Measurements from ENCODE around the gene GLRX5. TPM values are rescaled to one million over a fixed set of nuclear protein-coding genes. Genes with fewer than 3 reads are reported as not detected.
A peak's percentile ranks its signal among the peaks of the same experiment; 100 is the strongest.

GLRX5 gene
- total and polyA plus RNA-seq, 2 experiments from 2014 or later: 91.4 to 130 TPM

DNA sequence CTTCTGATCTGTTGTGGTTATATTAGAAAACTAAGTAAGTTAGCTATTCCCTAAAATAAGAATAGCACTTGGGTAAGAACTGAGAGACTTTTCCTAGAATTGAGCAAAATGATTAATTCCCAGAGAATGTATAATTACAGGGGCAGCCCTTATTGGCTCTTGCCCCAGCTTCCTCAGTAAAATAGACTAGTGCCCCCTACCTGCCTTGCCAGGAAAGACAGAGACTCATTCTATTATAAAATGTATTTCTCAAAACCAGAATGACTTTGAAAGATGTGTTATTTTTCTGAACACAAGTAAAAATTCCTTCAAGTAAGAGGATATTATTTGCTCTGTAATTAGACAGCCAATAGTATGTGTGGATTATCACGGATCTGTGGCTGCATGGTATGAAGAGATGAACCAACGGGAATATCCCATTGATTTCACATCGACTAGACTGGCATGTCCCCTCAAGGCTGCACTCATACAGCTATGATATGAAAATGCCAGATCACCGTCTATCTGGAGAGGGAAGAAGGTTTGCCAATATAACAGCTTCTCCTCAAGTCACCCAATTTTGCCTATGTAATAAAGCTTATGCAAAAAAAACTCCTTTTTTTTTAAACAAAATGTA lies 7.4 kb upstream of the GLRX5 start:
- H3K27me3 ChIP-seq (ENCODE audit: insufficient read depth): no peaks in the 10 kb centered on the region
- H4K20me1 ChIP-seq (replicated peaks; ENCODE audit: insufficient read depth): peaks cover 35% of the 10 kb centered on the region
- H3K4me3 ChIP-seq: no peak overlapping the region
- no peak overlapping the region for H3K4me2 ChIP-seq
- H3K27me3 Mint-ChIP-seq (ENCODE audit: insufficient read depth, low read depth, poor library complexity): peaks cover 9% of the 10 kb centered on the region
- H3K36me3 ChIP-seq (ENCODE audit: insufficient read depth): 0 out of 2 replicates have a peak, but pooled peaks cover 10% of the 10 kb centered on the region
- H3K79me2 ChIP-seq (replicated peaks; ENCODE audit: insufficient read depth): peaks cover 36% of the 10 kb centered on the region
- peaks cover 22% of the 10 kb centered on the region for H3K36me3 Mint-ChIP-seq (ENCODE audit: low read depth)
- no peak overlapping the region for H3K27ac Mint-ChIP-seq
- no peak overlapping the region for H3K27ac ChIP-seq (ENCODE audit: low read depth)
- TF ChIP-seq, protein P1, sequence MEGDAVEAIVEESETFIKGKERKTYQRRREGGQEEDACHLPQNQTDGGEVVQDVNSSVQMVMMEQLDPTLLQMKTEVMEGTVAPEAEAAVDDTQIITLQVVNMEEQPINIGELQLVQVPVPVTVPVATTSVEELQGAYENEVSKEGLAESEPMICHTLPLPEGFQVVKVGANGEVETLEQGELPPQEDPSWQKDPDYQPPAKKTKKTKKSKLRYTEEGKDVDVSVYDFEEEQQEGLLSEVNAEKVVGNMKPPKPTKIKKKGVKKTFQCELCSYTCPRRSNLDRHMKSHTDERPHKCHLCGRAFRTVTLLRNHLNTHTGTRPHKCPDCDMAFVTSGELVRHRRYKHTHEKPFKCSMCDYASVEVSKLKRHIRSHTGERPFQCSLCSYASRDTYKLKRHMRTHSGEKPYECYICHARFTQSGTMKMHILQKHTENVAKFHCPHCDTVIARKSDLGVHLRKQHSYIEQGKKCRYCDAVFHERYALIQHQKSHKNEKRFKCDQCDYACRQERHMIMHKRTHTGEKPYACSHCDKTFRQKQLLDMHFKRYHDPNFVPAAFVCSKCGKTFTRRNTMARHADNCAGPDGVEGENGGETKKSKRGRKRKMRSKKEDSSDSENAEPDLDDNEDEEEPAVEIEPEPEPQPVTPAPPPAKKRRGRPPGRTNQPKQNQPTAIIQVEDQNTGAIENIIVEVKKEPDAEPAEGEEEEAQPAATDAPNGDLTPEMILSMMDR (conservative IDR thresholded peaks at IDR 0.05; ENCODE audit: low read depth in 2 of 2): peak; percentile 67 to 95
- TF ChIP-seq NANOG (IDR thresholded peaks at IDR 0.05; ENCODE audit: borderline replicate concordance) (no peak), ZNF114 (CRISPR knock-in tag; IDR thresholded peaks at IDR 0.05) (no peak)
- H3F3A ChIP-seq (replicated peaks; ENCODE audit: low read depth): no peaks in the 10 kb centered on the region
- H3K4me1 ChIP-seq (ENCODE audit: insufficient read depth): peaks cover 25% of the 10 kb centered on the region
- DNase-seq (ENCODE audit: low spot score): peak; percentile 66
- peak; percentile 38 for ATAC-seq
- no peaks in the 10 kb centered on the region for H3K9me3 Mint-ChIP-seq
- H3K4me1 Mint-ChIP-seq: peaks cover 36% of the 10 kb centered on the region
- no peaks in the 10 kb centered on the region for H3K9me2 ChIP-seq (ENCODE audit: insufficient read depth)
- no peak overlapping the region for H3K4me3 Mint-ChIP-seq
- H2AFZ ChIP-seq: no peak overlapping the region

DNA sequence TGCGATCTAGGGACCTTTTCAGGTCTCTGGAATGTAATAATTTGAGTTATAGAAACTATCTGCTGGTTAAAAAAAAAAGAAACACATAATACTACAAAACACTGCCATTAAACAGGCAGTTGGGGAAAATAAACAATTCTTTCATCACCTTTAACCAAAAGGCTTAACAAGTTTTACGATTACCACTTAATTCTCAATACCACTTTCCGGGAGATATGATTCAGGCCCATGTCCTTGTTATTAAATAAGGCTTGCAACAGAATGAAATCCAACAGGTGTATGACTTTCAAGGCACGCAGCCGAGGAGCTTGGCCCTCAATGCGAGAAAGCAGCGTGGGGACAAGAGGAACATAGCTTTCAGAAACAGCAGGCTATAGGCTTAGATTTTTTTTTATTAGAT lies 5.6 kb upstream of the GLRX5 start:
- peaks cover 35% of the 10 kb centered on the region for H3K4me1 Mint-ChIP-seq
- H3K9me3 Mint-ChIP-seq: no peaks in the 10 kb centered on the region
- no peak overlapping the region for H3K4me3 ChIP-seq
- H3K27ac ChIP-seq (ENCODE audit: low read depth): no peak overlapping the region
- no peak overlapping the region for H3K4me3 Mint-ChIP-seq
- no peak for DNase-seq (ENCODE audit: low spot score)
- peaks cover 8% of the 10 kb centered on the region for H3K27me3 Mint-ChIP-seq (ENCODE audit: insufficient read depth, low read depth, poor library complexity)
- H3K27me3 ChIP-seq (ENCODE audit: insufficient read depth): no peaks in the 10 kb centered on the region
- peaks cover 44% of the 10 kb centered on the region for H4K20me1 ChIP-seq (replicated peaks; ENCODE audit: insufficient read depth)
- no peaks in the 10 kb centered on the region for H3K9me2 ChIP-seq (ENCODE audit: insufficient read depth)
- peaks cover 53% of the 10 kb centered on the region for H3K79me2 ChIP-seq (replicated peaks; ENCODE audit: insufficient read depth)
- H2AFZ ChIP-seq: no peak overlapping the region
- 0 out of 2 replicates have a peak, but pooled peaks cover 12% of the 10 kb centered on the region for H3K36me3 ChIP-seq (ENCODE audit: insufficient read depth)
- H3K4me1 ChIP-seq (ENCODE audit: insufficient read depth): peaks cover 34% of the 10 kb centered on the region
- no peaks in the 10 kb centered on the region for H3F3A ChIP-seq (replicated peaks; ENCODE audit: low read depth)
- H3K36me3 Mint-ChIP-seq (ENCODE audit: low read depth): peaks cover 34% of the 10 kb centered on the region
- no peak overlapping the region for H3K4me2 ChIP-seq
- H3K27ac Mint-ChIP-seq: no peak overlapping the region
- no peak for ATAC-seq
- TF ChIP-seq, protein P2, sequence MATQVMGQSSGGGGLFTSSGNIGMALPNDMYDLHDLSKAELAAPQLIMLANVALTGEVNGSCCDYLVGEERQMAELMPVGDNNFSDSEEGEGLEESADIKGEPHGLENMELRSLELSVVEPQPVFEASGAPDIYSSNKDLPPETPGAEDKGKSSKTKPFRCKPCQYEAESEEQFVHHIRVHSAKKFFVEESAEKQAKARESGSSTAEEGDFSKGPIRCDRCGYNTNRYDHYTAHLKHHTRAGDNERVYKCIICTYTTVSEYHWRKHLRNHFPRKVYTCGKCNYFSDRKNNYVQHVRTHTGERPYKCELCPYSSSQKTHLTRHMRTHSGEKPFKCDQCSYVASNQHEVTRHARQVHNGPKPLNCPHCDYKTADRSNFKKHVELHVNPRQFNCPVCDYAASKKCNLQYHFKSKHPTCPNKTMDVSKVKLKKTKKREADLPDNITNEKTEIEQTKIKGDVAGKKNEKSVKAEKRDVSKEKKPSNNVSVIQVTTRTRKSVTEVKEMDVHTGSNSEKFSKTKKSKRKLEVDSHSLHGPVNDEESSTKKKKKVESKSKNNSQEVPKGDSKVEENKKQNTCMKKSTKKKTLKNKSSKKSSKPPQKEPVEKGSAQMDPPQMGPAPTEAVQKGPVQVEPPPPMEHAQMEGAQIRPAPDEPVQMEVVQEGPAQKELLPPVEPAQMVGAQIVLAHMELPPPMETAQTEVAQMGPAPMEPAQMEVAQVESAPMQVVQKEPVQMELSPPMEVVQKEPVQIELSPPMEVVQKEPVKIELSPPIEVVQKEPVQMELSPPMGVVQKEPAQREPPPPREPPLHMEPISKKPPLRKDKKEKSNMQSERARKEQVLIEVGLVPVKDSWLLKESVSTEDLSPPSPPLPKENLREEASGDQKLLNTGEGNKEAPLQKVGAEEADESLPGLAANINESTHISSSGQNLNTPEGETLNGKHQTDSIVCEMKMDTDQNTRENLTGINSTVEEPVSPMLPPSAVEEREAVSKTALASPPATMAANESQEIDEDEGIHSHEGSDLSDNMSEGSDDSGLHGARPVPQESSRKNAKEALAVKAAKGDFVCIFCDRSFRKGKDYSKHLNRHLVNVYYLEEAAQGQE (IDR thresholded peaks at IDR 0.05; ENCODE audit: unreplicated experiment): no peak
- TF ChIP-seq EZH2 (IDR thresholded peaks at IDR 0.05; ENCODE audit: low read depth, unreplicated experiment) (no peak), POLR2AphosphoS5 (IDR thresholded peaks at IDR 0.05; ENCODE audit: low read depth) (no peak), ZNF114 (CRISPR knock-in tag; IDR thresholded peaks at IDR 0.05) (no peak)
- TF ChIP-seq, protein P3, sequence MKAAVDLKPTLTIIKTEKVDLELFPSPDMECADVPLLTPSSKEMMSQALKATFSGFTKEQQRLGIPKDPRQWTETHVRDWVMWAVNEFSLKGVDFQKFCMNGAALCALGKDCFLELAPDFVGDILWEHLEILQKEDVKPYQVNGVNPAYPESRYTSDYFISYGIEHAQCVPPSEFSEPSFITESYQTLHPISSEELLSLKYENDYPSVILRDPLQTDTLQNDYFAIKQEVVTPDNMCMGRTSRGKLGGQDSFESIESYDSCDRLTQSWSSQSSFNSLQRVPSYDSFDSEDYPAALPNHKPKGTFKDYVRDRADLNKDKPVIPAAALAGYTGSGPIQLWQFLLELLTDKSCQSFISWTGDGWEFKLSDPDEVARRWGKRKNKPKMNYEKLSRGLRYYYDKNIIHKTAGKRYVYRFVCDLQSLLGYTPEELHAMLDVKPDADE (IDR thresholded peaks at IDR 0.05): no peak
- TF ChIP-seq, protein P4, sequence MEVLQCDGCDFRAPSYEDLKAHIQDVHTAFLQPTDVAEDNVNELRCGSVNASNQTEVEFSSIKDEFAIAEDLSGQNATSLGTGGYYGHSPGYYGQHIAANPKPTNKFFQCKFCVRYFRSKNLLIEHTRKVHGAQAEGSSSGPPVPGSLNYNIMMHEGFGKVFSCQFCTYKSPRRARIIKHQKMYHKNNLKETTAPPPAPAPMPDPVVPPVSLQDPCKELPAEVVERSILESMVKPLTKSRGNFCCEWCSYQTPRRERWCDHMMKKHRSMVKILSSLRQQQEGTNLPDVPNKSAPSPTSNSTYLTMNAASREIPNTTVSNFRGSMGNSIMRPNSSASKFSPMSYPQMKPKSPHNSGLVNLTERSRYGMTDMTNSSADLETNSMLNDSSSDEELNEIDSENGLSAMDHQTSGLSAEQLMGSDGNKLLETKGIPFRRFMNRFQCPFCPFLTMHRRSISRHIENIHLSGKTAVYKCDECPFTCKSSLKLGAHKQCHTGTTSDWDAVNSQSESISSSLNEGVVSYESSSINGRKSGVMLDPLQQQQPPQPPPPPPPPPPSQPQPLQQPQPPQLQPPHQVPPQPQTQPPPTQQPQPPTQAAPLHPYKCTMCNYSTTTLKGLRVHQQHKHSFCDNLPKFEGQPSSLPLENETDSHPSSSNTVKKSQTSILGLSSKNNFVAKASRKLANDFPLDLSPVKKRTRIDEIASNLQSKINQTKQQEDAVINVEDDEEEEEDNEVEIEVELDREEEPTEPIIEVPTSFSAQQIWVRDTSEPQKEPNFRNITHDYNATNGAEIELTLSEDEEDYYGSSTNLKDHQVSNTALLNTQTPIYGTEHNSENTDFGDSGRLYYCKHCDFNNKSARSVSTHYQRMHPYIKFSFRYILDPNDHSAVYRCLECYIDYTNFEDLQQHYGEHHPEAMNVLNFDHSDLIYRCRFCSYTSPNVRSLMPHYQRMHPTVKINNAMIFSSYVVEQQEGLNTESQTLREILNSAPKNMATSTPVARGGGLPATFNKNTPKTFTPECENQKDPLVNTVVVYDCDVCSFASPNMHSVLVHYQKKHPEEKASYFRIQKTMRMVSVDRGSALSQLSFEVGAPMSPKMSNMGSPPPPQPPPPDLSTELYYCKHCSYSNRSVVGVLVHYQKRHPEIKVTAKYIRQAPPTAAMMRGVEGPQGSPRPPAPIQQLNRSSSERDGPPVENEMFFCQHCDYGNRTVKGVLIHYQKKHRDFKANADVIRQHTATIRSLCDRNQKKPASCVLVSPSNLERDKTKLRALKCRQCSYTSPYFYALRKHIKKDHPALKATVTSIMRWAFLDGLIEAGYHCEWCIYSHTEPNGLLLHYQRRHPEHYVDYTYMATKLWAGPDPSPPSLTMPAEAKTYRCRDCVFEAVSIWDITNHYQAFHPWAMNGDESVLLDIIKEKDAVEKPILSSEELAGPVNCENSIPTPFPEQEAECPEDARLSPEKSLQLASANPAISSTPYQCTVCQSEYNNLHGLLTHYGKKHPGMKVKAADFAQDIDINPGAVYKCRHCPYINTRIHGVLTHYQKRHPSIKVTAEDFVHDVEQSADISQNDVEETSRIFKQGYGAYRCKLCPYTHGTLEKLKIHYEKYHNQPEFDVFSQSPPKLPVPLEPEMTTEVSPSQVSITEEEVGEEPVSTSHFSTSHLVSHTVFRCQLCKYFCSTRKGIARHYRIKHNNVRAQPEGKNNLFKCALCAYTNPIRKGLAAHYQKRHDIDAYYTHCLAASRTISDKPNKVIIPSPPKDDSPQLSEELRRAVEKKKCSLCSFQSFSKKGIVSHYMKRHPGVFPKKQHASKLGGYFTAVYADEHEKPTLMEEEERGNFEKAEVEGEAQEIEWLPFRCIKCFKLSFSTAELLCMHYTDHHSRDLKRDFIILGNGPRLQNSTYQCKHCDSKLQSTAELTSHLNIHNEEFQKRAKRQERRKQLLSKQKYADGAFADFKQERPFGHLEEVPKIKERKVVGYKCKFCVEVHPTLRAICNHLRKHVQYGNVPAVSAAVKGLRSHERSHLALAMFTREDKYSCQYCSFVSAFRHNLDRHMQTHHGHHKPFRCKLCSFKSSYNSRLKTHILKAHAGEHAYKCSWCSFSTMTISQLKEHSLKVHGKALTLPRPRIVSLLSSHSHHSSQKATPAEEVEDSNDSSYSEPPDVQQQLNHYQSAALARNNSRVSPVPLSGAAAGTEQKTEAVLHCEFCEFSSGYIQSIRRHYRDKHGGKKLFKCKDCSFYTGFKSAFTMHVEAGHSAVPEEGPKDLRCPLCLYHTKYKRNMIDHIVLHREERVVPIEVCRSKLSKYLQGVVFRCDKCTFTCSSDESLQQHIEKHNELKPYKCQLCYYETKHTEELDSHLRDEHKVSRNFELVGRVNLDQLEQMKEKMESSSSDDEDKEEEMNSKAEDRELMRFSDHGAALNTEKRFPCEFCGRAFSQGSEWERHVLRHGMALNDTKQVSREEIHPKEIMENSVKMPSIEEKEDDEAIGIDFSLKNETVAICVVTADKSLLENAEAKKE (CRISPR knock-in tag; IDR thresholded peaks at IDR 0.05): no peak
